IgD-negative memory B cell (primary cell): ENCODE results near the gene LPO. TPM values are rescaled to one million over a fixed set of nuclear protein-coding genes. Genes with fewer than 3 reads are reported as not detected.
A peak's percentile ranks its signal among the peaks of the same experiment; 100 is the strongest.

Experiments
- H3K27ac Mint-ChIP-seq, 3 donors: one replicate each; pipeline ENCODE4 v1.8.0; 2020 to 2022; ENCODE audit warnings: mild to moderate bottlenecking in 3 of 3, mixed read lengths in 3 of 3, moderate library complexity in 1 of 3
- H3K27me3 Mint-ChIP-seq: one replicate; pipeline ENCODE4 v1.8.0; 2021; ENCODE audit warnings: mixed read lengths
- H3K36me3 Mint-ChIP-seq: one replicate; pipeline ENCODE4 v1.8.0; 2020; ENCODE audit warnings: mild to moderate bottlenecking, mixed read lengths
- H3K4me1 Mint-ChIP-seq, 3 donors: one replicate each; pipeline ENCODE4 v1.8.0; 2020 to 2022; ENCODE audit warnings: mixed read lengths in 3 of 3, mild to moderate bottlenecking in 1 of 3
- H3K4me3 Mint-ChIP-seq, 4 donors: one replicate each; pipeline ENCODE4 v1.8.0; 2020 to 2022; ENCODE audit warnings: mild to moderate bottlenecking in 4 of 4, mixed read lengths in 4 of 4, moderate library complexity in 3 of 4
- H3K9me3 Mint-ChIP-seq, 3 donors: one replicate each; pipeline ENCODE4 v1.8.0; 2020 to 2021; ENCODE audit warnings: mixed read lengths in 3 of 3, mild to moderate bottlenecking in 1 of 3
- polyA plus RNA-seq: library from polyadenylated mRNA; unstranded; fragments of 300-500 nt; fragmentation: Illumina TruSeq; gene quantifications from one replicate; pipeline ENCODE4 v1.2.3, GENCODE V29; 2021

LPO gene
- polyA plus RNA-seq, 1 donor from 2014 or later, result not detected

GRCh38 chr17:58217766-58218165 is 20.6 kb upstream of the LPO start:
- Mint-ChIP-seq H3K4me3 (peak overlapping the region; percentile 9 to 90 (median 64)), H3K4me1 (peaks cover 20 to 31% (median 25%) of the 10 kb centered on the region in 3 donors), H3K36me3 (no peaks in the 10 kb centered on the region), H3K27ac (peak overlapping the region; percentile 69 to 97 (median 91)), H3K9me3 (no peaks in the 10 kb centered on the region), H3K27me3 (no peaks in the 10 kb centered on the region)

GRCh38 chr17:58219007-58219788 is 19.2 kb upstream of the LPO start, which contains the start of gene MKS1:
Gene MKS1 (minus strand): TSS chr17:58219255. CDS start chr17:58219230, 25 bp downstream.
- Mint-ChIP-seq H3K36me3 (no peaks in the 10 kb centered on the region), H3K4me1 (peaks cover 20 to 31% (median 25%) of the 10 kb centered on the region in 3 donors), H3K4me3 (peak within 1 kb of the TSS; percentile 90 to 99 (median 97)), H3K27me3 (no peaks in the 10 kb centered on the region), H3K27ac (peak within 1 kb of the TSS; percentile 91 to 97 (median 97)), H3K9me3 (no peaks in the 10 kb centered on the region)

- H3K9me3 Mint-ChIP-seq, result no peaks in the 10 kb centered on the region
- H3K36me3 Mint-ChIP-seq, result no peaks in the 10 kb centered on the region
- H3K27me3 Mint-ChIP-seq, result no peaks in the 10 kb centered on the region
- H3K27ac Mint-ChIP-seq, result peak overlapping the region; percentile 91 to 97 (median 97)
- H3K4me1 Mint-ChIP-seq, result peaks cover 20 to 31% (median 25%) of the 10 kb centered on the region in 3 donors
- H3K4me3 Mint-ChIP-seq, result peak overlapping the region; percentile 90 to 99 (median 97)
Measured at GRCh38 chr17:58219789-58220183, 18.6 kb upstream of the LPO start.

DNA sequence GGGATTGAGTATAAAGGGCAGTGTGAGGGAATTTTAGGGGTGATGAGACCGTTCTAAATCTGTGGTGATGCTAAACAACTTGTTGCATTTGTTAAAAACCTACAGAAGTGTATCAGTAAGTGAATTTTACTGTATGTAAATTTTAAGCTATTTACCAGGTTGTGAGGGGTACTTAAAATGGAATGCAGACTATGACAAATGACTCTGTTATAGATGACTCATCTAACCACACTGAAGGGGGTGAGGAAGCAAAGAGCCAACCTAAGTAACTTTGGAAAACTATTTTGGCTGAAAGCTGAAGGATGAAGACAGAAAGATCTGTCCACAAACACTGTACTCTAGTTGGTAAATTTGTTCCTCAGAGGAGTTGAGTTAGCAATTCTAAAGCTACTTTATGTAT is 14.1 kb upstream of the LPO start:
- H3K9me3 Mint-ChIP-seq, result no peaks in the 10 kb centered on the region
- H3K27ac Mint-ChIP-seq, result no peak overlapping the region
- peaks cover 5% of the 10 kb centered on the region for H3K27me3 Mint-ChIP-seq
- peaks cover 6 to 11% (median 7%) of the 10 kb centered on the region in 3 donors for H3K4me1 Mint-ChIP-seq
- no peak overlapping the region for H3K4me3 Mint-ChIP-seq
- peaks cover 3% of the 10 kb centered on the region for H3K36me3 Mint-ChIP-seq

- Mint-ChIP-seq H3K4me1 (peaks cover 6 to 15% (median 11%) of the 10 kb centered on the region in 3 donors), H3K36me3 (peaks cover 5% of the 10 kb centered on the region), H3K9me3 (no peaks in the 10 kb centered on the region), H3K27ac (no peak overlapping the region), H3K27me3 (peaks cover 5% of the 10 kb centered on the region), H3K4me3 (no peak overlapping the region)
Measured at GRCh38 chr17:58227733-58228132, 10.7 kb upstream of the LPO start.

DNA sequence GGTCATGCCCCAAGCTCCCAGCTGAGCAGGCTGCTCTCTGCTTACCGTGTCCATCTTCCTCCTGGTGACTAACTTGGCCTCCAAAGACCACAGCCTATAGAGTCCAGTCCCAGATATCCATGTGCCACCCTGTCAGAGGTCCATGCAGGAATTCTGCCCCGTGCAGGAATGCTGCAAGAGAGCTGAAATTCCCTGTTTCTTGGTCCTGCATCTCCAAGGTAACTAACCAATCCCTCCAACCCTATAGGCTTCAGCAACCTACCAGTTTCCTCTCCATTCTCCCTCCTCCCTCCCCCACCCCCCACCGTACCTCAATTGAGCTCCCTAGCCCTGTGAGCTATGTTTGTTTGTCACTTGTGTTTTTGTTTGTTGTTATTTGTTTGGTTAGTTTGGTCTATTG is 9.7 kb upstream of the LPO start:
- no peak overlapping the region for H3K27ac Mint-ChIP-seq
- peaks cover 5% of the 10 kb centered on the region for H3K27me3 Mint-ChIP-seq
- peaks cover 6% of the 10 kb centered on the region for H3K36me3 Mint-ChIP-seq
- peaks cover 14 to 21% (median 18%) of the 10 kb centered on the region in 3 donors for H3K4me1 Mint-ChIP-seq
- no peaks in the 10 kb centered on the region for H3K9me3 Mint-ChIP-seq
- no peak overlapping the region for H3K4me3 Mint-ChIP-seq

DNA sequence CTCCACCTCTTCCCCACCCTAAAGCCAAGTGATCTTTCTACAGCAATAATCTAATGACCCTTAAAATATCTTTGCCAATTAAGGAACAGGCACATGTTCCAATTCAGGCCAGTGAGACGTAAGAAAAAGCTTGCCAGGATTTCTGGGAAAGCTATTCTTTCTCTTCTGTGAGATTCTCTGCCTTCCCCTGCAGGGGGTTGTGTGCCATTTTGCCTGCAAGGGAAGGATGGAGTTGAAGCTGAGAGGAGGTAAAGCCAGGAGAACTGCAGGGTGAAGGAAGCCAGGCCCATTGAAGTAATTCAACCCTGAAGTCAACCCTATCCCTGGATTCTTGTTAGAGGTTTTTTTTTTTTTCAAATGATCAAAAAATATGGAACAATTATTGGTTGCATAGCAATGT is 9.0 kb upstream of the LPO start:
- no peak overlapping the region for H3K27ac Mint-ChIP-seq
- H3K36me3 Mint-ChIP-seq, result peaks cover 6% of the 10 kb centered on the region
- H3K27me3 Mint-ChIP-seq, result peaks cover 5% of the 10 kb centered on the region

DNA sequence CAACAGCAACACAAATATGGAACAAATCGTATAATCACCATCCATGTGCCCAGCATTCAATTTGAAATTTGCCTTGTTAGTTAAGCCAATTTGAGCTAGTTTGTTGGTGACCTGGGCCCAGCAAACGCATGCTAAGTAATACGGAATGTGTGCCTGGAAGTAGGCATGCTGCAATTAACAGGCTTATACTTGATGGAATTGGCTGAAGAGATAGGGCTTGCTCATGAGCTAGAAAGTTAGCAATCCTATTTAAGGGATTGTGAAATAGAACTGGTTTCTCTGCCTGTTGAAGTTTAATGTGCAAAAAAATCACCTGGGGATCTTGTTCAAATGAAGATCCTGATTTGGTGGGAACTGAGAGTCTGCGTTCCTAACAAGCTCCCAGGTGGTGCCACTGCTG is 8.5 kb upstream of the LPO start:
- peaks cover 19 to 25% (median 23%) of the 10 kb centered on the region in 3 donors for H3K4me1 Mint-ChIP-seq
- H3K9me3 Mint-ChIP-seq, result no peaks in the 10 kb centered on the region
- H3K27ac Mint-ChIP-seq, result no peak overlapping the region
- no peak overlapping the region for H3K4me3 Mint-ChIP-seq
- H3K36me3 Mint-ChIP-seq, result peaks cover 6% of the 10 kb centered on the region
- peaks cover 5% of the 10 kb centered on the region for H3K27me3 Mint-ChIP-seq

More for the DNA sequence above, 9.0 kb upstream of the LPO start:
- H3K9me3 Mint-ChIP-seq, result no peaks in the 10 kb centered on the region
- peaks cover 19 to 23% (median 22%) of the 10 kb centered on the region in 3 donors for H3K4me1 Mint-ChIP-seq
- H3K4me3 Mint-ChIP-seq, result no peak overlapping the region

DNA sequence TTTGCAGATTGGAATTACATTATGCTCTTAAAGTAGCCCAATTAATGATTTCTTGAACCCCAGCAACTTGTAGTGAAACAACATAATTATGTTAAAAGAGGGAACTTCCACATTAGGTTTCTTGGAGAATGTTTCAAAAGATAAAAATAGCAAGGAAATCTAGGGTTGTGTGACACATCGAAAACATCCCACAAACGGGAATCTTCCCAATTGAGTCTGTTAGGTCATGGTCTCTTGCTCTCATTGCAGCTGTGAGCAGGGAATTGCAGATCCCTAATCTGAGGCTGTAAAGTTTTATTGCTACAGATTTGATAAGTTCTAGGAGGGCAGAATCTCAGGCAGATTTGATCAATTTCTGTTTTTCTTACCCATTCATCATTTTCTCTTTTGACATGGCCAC is 6.7 kb upstream of the LPO start:
- Mint-ChIP-seq H3K9me3 (no peaks in the 10 kb centered on the region), H3K4me3 (no peak overlapping the region)

GRCh38 chr17:58232707-58233156 is 5.7 kb upstream of the LPO start:
- Mint-ChIP-seq H3K27me3 (no peaks in the 10 kb centered on the region), H3K4me1 (peaks cover 23 to 25% (median 24%) of the 10 kb centered on the region in 3 donors), H3K36me3 (peaks cover 5% of the 10 kb centered on the region), H3K9me3 (no peaks in the 10 kb centered on the region), H3K4me3 (peak overlapping the region in 3 of 4 donors; percentile 12 to 84 (median 68)), H3K27ac (peak overlapping the region; percentile 52 to 98 (median 94))

More for the DNA sequence above, 6.7 kb upstream of the LPO start:
- H3K4me1 Mint-ChIP-seq, result peaks cover 23 to 25% (median 23%) of the 10 kb centered on the region in 3 donors
- H3K36me3 Mint-ChIP-seq, result peaks cover 6% of the 10 kb centered on the region
- peak overlapping the region; percentile 16 to 52 (median 50) for H3K27ac Mint-ChIP-seq
- H3K27me3 Mint-ChIP-seq, result peaks cover 4% of the 10 kb centered on the region

- Mint-ChIP-seq H3K27ac (peak overlapping the region in 2 of 3 donors; percentile 2 to 98), H3K4me1 (peaks cover 23 to 25% (median 24%) of the 10 kb centered on the region in 3 donors), H3K27me3 (no peaks in the 10 kb centered on the region), H3K36me3 (peaks cover 5% of the 10 kb centered on the region), H3K4me3 (peak overlapping the region in 3 of 4 donors; percentile 44 to 88 (median 77)), H3K9me3 (no peaks in the 10 kb centered on the region)
Measured at GRCh38 chr17:58233543-58233942, 4.8 kb upstream of the LPO start.

DNA sequence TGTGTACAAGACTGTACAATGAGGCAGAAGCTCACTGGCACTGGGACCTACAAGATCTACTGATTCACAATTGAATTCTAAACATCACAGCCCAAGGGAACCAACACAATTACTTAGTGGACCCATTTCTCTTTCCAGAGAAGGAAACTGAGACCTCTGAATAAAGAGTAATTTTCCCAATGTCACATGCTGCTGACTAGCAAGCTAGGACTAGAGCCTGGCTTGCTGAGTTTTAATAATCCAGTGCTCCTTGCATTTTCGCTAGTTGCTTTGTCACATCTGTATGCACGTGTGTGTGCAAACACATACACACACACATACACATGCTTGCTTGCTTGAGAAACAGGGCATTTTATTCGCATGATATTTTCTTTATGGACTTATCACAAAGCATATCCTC is 3.9 kb upstream of the LPO start:
- no peaks in the 10 kb centered on the region for H3K9me3 Mint-ChIP-seq
- peak overlapping the region in 1 of 4 donors; percentile 25 for H3K4me3 Mint-ChIP-seq
- H3K27ac Mint-ChIP-seq, result peak overlapping the region in 1 of 3 donors; percentile 53
- no peaks in the 10 kb centered on the region for H3K27me3 Mint-ChIP-seq
- H3K36me3 Mint-ChIP-seq, result peaks cover 3% of the 10 kb centered on the region
- H3K4me1 Mint-ChIP-seq, result peaks cover 23 to 25% (median 24%) of the 10 kb centered on the region in 3 donors

GRCh38 chr17:58235821-58236220 is 2.6 kb upstream of the LPO start:
- Mint-ChIP-seq H3K27me3 (peaks cover 5% of the 10 kb centered on the region), H3K27ac (no peak overlapping the region), H3K4me3 (no peak overlapping the region), H3K9me3 (no peaks in the 10 kb centered on the region), H3K36me3 (peaks cover 1% of the 10 kb centered on the region), H3K4me1 (peaks cover 23 to 25% (median 24%) of the 10 kb centered on the region in 3 donors)

GRCh38 chr17:58236394-58236793 is 2.0 kb upstream of the LPO start:
- Mint-ChIP-seq H3K4me1 (peaks cover 21 to 25% (median 24%) of the 10 kb centered on the region in 3 donors), H3K9me3 (no peaks in the 10 kb centered on the region), H3K27me3 (peaks cover 6% of the 10 kb centered on the region), H3K27ac (no peak overlapping the region), H3K4me3 (no peak overlapping the region), H3K36me3 (peaks cover 1% of the 10 kb centered on the region)

DNA sequence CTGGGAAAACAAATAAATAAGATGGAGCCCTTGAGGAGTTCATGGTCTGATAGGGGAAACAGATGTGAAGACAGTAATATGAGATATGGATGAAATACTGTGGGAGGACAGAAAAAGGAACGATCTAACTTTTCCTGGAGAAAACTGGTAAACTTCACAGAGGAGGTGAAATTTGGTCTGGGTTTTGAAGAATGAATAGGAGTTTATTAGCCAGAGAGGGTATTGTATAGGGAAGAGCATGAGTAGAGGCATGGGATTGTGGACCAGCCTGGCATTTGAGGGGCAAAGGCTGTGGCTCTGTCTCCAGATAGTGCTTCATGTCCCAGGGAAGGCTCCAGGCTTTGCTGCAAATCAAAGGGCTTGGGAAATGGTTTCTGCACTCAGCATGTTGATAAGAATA is 1.6 kb downstream of the LPO start:
- Mint-ChIP-seq H3K27ac (no peak overlapping the region), H3K36me3 (peaks cover 2% of the 10 kb centered on the region), H3K4me3 (no peak overlapping the region), H3K27me3 (peaks cover 21% of the 10 kb centered on the region), H3K4me1 (peaks cover 0 to 4% (median 0%) of the 10 kb centered on the region in 3 donors), H3K9me3 (no peaks in the 10 kb centered on the region)
